Measurements from ENCODE around the gene CAMTA1.

DNA sequence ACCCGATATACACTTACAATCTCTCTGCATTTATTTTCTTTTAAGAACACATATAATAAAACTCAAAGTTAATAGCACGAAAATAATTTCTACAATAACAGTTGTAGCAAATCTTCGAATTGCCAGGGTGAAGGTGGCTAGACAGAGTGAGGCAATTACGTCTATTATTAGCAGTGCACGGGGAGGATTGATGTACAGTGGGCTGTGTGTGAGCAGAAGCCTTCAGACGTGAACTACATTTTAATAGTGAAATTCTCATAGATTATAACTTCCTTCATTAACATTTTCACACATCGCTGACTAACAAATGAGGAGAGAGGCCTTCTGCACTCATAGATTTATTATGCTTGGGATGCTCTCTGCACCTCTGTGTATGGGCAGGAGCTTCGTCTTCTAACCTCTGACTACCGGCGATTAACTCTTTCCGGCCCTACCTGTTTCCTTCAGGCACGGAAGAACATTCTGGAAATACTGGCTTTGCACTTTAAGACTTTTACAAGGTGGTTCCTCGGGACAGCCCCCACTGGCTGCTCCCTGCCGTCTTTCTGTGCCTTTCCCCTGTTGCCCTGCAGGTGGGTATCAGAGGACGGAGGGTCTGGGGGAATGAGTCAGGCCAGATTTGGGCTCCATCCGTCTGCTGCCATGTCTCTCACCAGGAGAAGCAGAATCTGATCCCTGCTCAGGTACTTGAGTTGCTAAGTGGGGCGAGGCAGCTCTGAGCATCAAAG is 200.5 kb downstream of the CAMTA1 start:
- TF ChIP-seq, protein P1, sequence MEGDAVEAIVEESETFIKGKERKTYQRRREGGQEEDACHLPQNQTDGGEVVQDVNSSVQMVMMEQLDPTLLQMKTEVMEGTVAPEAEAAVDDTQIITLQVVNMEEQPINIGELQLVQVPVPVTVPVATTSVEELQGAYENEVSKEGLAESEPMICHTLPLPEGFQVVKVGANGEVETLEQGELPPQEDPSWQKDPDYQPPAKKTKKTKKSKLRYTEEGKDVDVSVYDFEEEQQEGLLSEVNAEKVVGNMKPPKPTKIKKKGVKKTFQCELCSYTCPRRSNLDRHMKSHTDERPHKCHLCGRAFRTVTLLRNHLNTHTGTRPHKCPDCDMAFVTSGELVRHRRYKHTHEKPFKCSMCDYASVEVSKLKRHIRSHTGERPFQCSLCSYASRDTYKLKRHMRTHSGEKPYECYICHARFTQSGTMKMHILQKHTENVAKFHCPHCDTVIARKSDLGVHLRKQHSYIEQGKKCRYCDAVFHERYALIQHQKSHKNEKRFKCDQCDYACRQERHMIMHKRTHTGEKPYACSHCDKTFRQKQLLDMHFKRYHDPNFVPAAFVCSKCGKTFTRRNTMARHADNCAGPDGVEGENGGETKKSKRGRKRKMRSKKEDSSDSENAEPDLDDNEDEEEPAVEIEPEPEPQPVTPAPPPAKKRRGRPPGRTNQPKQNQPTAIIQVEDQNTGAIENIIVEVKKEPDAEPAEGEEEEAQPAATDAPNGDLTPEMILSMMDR (IDR thresholded peaks at IDR 0.05; ENCODE audit: insufficient read depth, low read depth, low read length): no peak
- TF ChIP-seq EZH2 (IDR thresholded peaks at IDR 0.05; ENCODE audit: insufficient read depth, low read length): no peak

Data from astrocyte (in vitro differentiated cells and primary cell).